ENCODE results near the gene SCN2B. TPM values are rescaled to one million over a fixed set of nuclear protein-coding genes. Genes with fewer than 3 reads are reported as not detected.

SCN2B gene
- total and polyA plus RNA-seq, 8 donors = 0.04 to 0.31 (median 0.06) TPM

GRCh38 chr11:118148856-118149255, 27.6 kb downstream of the SCN2B start:
- peaks cover 0 to 6% (median 5%) of the 10 kb centered on the region in 3 donors for H3K4me1 ChIP-seq
- no peaks in the 10 kb centered on the region for H3K36me3 ChIP-seq
- no peak overlapping the region for H3K4me3 ChIP-seq
- WGBS, 2 donors = 76 to 80% methylated on average over 2 of the region's 2 CpGs
- FAIRE-seq = no peak
- H3K9me3 ChIP-seq = no peaks in the 10 kb centered on the region
- H3K27me3 ChIP-seq = no peaks in the 10 kb centered on the region
- DNase-seq = no peak
- ATAC-seq = no peak
- intact Hi-C loops (cut with DNase I) = loop anchor here in 1 of 3 donors (5.0 kb wide), 1 partner anchor 138 kb away; no protein-coding TSS in a partner anchor
- TF ChIP-seq CTCF (IDR thresholded peaks at IDR 0.05) = no peak
- H3K27ac ChIP-seq = no peak overlapping the region

GRCh38 chr11:118148240-118148639, 28.2 kb downstream of the SCN2B start:
- no peaks in the 10 kb centered on the region for H3K36me3 ChIP-seq
- WGBS, 2 donors = 68 to 71% methylated on average over 8 of the region's 8 CpGs
- H3K4me3 ChIP-seq = no peak overlapping the region
- no peaks in the 10 kb centered on the region for H3K27me3 ChIP-seq
- intact Hi-C loops (cut with DNase I) = loop anchor here in 1 of 3 donors (5.0 kb wide), 1 partner anchor 139 kb away; no protein-coding TSS in a partner anchor
- no peaks in the 10 kb centered on the region for H3K9me3 ChIP-seq
- DNase-seq = no peak
- no peak for FAIRE-seq
- peaks cover 0 to 6% (median 4%) of the 10 kb centered on the region in 3 donors for H3K4me1 ChIP-seq
- no peak for TF ChIP-seq CTCF (IDR thresholded peaks at IDR 0.05)
- ATAC-seq = no peak
- H3K27ac ChIP-seq = no peak overlapping the region

- intact Hi-C loops (cut with DNase I) = loop anchor here in 1 of 3 donors (5.0 kb wide), 1 partner anchor 140 kb away; no protein-coding TSS in a partner anchor
- H3K9me3 ChIP-seq = no peaks in the 10 kb centered on the region
- no peak for FAIRE-seq
Measured at GRCh38 chr11:118147502-118147901, 28.9 kb downstream of the SCN2B start.

GRCh38 chr11:118146554-118146953, 29.9 kb downstream of the SCN2B start:
- Histone ChIP-seq H3K4me1 (no peaks in the 10 kb centered on the region), H3K4me3 (no peak overlapping the region), H3K36me3 (no peaks in the 10 kb centered on the region), H3K9me3 (no peaks in the 10 kb centered on the region), H3K27me3 (no peaks in the 10 kb centered on the region), H3K27ac (no peak overlapping the region)
- no peak for FAIRE-seq
- ATAC-seq = no peak
- intact Hi-C loops (cut with DNase I) = loop anchor here in 1 of 3 donors (5.0 kb wide), 1 partner anchor 141 kb away; no protein-coding TSS in a partner anchor
- no peak for TF ChIP-seq CTCF (IDR thresholded peaks at IDR 0.05)
- DNase-seq = no peak
- 89 to 90% methylated on average over 6 of the region's 6 CpGs for WGBS, 2 donors

More at GRCh38 chr11:118147502-118147901, 28.9 kb downstream of the SCN2B start:
- Histone ChIP-seq H3K27me3 (no peaks in the 10 kb centered on the region), H3K4me3 (no peak overlapping the region), H3K36me3 (no peaks in the 10 kb centered on the region), H3K4me1 (peaks cover 0 to 3% (median 0%) of the 10 kb centered on the region in 3 donors), H3K27ac (no peak overlapping the region)
- DNase-seq (no peak), ATAC-seq (no peak)
- WGBS, 2 donors = 71 to 80% methylated on average over 3 of the region's 3 CpGs
- no peak for TF ChIP-seq CTCF (IDR thresholded peaks at IDR 0.05)

Data from pancreas (tissue), 10 donors.